GM12878 (cell line): ENCODE data around the gene AP2A2. TPM values are rescaled to one million over a fixed set of nuclear protein-coding genes. Genes with fewer than 3 reads are reported as not detected.

Experiments used
- ASH2L ChIP-seq: fragments of 300-600, 200-600 bp; sonication (generic); IDR thresholded peaks from 2 replicates; pipeline ENCODE4 v1.6.1; 2017; ENCODE audit warnings: low read depth, mild to moderate bottlenecking, borderline replicate concordance
- FOS ChIP-seq: IDR thresholded peaks from 3 replicates; pipeline ENCODE4 v1.6.1; 2011; ENCODE audit warnings: borderline replicate concordance; ENCODE audit not compliant: insufficient read length; ENCODE audit errors: extremely low read depth
- JUNB ChIP-seq: IDR thresholded peaks from 2 replicates; pipeline ENCODE4 v1.6.1; 2016; ENCODE audit warnings: antibody characterized with exemption, mild to moderate bottlenecking
- KLF5 ChIP-seq: fragments of 450-650 bp; IDR thresholded peaks from 2 replicates; pipeline ENCODE4 v1.6.1; 2014; ENCODE audit warnings: mild to moderate bottlenecking; ENCODE audit not compliant: partially characterized antibody
- LARP7 ChIP-seq: fragments of 450-650 bp; IDR thresholded peaks from 2 replicates; pipeline ENCODE4 v1.6.1; 2017; ENCODE audit warnings: mild to moderate bottlenecking
- POU2F2 ChIP-seq: IDR thresholded peaks from 3 replicates; pipeline ENCODE4 v1.6.1; 2011; ENCODE audit warnings: low read depth, mild to moderate bottlenecking, low read length, borderline replicate concordance
- SPI1 ChIP-seq: IDR thresholded peaks from 2 replicates; pipeline ENCODE4 v1.6.1; 2011; ENCODE audit warnings: low read depth, mild to moderate bottlenecking, low read length, moderate library complexity, borderline replicate concordance; ENCODE audit not compliant: insufficient read depth
- STAT1 ChIP-seq: fragments of 450-650 bp; conservative IDR thresholded peaks from 2 replicates; pipeline ENCODE4 v1.6.1; 2014; ENCODE audit warnings: antibody characterized with exemption, mild to moderate bottlenecking
- SUZ12 ChIP-seq: fragments of 200-600 bp; sonication (generic); IDR thresholded peaks from one replicate; pipeline ENCODE4 v1.6.1; 2018; ENCODE audit warnings: antibody characterized with exemption, mild to moderate bottlenecking; ENCODE audit not compliant: unreplicated experiment
- TARDBP ChIP-seq: IDR thresholded peaks from 2 replicates; pipeline ENCODE4 v1.6.1; 2016; ENCODE audit warnings: borderline replicate concordance
- ZBED1 ChIP-seq: IDR thresholded peaks from 2 replicates; pipeline ENCODE4 v1.6.1; 2016; ENCODE audit warnings: borderline replicate concordance
- polyA plus RNA-seq, 11 experiments: library from polyadenylated mRNA; depleted of rRNA in 4 of 11; unstranded in 6 of 11; stranded (reverse) in 5 of 11; fragments of >200 nt; fragmentation: Nextera tagmentation in 4 of 11; fragmentation: Illumina TruSeq in 1 of 11; extraction: Ambion mirVana in 4 of 11; extraction: Trizol in 1 of 11; gene quantifications; 1 replicate in 1 of 11; 2 replicates in 10 of 11; pipeline versions ENCODE4 v1.2.1 to v1.2.3, GENCODE V29; 2011 to 2016; ENCODE audit warnings: inconsistent platforms in 2 of 11, missing spikeins in 2 of 11, low read depth in 1 of 11
- total RNA-seq, 4 experiments: library from RNA; depleted of rRNA in 3 of 4; stranded (reverse); fragments of >200 nt in 3 of 4; fragmentation: Illumina TruSeq in 1 of 4; extraction: Trizol in 1 of 4; gene quantifications; 2 replicates each; pipeline versions ENCODE4 v1.2.1 to v1.2.3, GENCODE V29; 2013 to 2021
- TF ChIP-seq, protein P1 (sequence below): IDR thresholded peaks from 2 replicates; pipeline ENCODE4 v1.6.1; 2011; ENCODE audit warnings: low read depth, low read length, improper control_type of control experiment, borderline replicate concordance

AP2A2 gene
- total and polyA plus RNA-seq, 10 of the 15 experiments (the other 5 are each of a cell fraction or from before 2014, with no cell fraction given): 0.58 to 48.8 (median 18.2) TPM

DNA sequence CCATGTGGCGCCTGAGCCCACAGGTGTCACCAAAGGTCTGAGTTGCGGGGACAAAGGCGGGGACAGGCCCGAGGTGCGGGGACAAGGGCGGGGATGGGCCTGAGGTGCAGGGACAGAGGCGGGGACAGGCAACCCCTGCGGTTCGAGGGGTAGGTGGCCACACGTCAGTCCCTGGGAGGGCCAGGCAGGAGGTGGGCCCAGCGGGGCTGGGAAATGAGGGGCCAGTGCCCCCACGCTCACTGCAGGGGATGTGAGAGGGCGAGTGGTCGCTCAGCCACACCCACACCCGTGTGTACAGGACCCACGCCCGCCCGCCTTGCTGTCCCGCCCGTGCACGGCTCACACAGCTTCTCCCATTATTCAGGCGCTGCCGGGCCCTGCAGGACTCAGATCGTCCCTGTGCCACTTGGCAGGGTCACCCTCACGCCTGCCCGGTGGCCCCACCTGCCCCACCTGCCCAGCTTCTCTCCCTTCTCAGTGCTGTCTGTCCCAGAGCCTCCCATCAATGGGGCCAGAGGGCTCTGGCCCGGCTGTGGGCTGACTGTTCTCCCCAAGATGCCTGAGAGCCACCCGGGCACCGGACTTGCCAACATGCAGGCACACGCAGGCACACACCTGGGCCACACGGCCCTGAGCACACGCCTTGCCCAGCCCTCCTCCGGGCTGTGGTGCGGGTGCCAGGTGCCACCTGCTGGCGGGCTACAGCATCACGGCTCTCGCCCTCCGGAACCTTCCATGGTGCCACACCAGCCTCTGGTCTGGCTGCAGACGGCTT, 125.1 kb downstream of the AP2A2 start (continued):
- TF ChIP-seq FOS (no peak), KLF5 (peak; percentile 39), TARDBP (no peak), SUZ12 (no peak), LARP7 (peak; percentile 30; the same call in 1 of the 2 replicates), STAT1 (no peak), ZBED1 (no peak), POU2F2 (no peak), JUNB (no peak), ASH2L (no peak), SPI1 (no peak)
- TF ChIP-seq, protein P1, sequence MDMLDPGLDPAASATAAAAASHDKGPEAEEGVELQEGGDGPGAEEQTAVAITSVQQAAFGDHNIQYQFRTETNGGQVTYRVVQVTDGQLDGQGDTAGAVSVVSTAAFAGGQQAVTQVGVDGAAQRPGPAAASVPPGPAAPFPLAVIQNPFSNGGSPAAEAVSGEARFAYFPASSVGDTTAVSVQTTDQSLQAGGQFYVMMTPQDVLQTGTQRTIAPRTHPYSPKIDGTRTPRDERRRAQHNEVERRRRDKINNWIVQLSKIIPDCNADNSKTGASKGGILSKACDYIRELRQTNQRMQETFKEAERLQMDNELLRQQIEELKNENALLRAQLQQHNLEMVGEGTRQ: no peak
